ENCODE data around the gene ACR.
"Not testable (repeated sequence)": the region's sequence is repeated elsewhere in the genome, so short reads cannot be mapped to it uniquely, and the experiment has no call there.

Gene ACR

GRCh38 chr22:50733521-50734342 lies 4.3 kb upstream of the ACR start:
- no peak for DNase-seq

- no peak for DNase-seq
Measured at GRCh38 chr22:50734343-50734771, 3.6 kb upstream of the ACR start.

GRCh38 chr22:50734986-50735738 lies 2.8 kb upstream of the ACR start:
- no peak for DNase-seq

GRCh38 chr22:50735739-50736030 lies 2.3 kb upstream of the ACR start:
- DNase-seq: no peak

DNA sequence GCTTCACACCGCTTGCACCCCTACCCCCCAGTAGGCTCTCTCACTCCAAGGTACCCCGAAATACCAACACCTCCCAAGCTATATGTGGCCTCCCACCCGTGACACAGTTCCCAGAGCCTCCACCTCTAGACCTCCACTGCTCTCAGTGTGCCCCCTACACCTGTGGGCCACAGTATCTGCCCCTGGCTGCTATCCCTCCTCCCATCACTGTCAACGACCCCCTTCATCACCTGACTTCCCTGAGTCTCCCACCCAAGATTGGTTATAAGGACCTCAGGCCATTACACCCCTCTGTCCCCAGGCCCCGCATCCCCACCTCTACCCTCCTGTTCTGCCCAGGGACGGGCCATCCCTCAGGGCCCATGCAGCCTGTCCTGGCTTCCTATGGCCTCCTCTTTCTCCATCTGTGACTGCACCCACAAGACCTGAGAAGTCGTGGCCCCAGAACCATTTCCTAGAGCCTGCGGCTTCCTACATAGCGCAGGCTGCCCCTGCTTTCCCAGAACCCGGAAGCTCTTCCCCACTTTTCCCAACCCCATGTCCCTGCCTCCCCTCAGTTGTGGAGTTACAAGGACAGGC lies 734 bp downstream of the ACR start:
- no peak for DNase-seq

DNA sequence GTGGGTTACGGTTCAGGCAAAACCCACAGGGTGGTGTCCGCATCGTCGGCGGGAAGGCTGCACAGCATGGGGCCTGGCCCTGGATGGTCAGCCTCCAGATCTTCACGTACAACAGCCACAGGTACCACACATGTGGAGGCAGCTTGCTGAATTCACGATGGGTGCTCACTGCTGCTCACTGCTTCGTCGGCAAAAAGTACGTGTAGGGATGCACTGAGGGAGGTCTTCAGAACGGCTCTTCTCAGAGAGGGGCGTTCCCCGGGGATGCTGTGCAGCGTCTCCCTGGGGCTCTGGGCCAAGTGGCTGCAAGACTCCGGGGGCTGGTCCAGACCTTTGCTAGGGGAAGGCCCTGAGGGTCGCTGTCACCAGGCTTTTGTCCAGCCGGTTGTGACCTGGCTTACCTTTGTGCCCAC lies 1.3 kb downstream of the ACR start:
- no peak for DNase-seq

DNA sequence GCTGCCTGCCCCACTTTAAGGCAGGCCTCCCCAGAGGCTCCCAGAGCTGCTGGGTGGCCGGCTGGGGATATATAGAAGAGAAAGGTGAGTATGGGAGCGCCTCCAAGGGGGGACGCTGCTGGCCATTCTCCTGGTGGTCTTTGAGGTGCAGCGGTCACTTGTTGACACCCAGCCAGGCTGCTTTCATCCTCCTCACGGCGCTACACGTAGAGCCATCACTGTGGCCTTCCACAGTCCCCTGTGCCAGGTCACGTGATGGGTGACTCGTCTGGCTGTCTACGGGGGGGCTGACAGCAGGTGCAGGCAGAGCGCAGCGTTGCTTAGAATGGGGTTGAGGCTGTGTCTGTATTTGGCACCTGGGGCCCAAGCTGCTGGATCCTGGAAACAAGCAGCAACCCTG lies 1.9 kb downstream of the ACR start:
- DNase-seq: peak in 1 of 2 experiments; percentile 13

DNA sequence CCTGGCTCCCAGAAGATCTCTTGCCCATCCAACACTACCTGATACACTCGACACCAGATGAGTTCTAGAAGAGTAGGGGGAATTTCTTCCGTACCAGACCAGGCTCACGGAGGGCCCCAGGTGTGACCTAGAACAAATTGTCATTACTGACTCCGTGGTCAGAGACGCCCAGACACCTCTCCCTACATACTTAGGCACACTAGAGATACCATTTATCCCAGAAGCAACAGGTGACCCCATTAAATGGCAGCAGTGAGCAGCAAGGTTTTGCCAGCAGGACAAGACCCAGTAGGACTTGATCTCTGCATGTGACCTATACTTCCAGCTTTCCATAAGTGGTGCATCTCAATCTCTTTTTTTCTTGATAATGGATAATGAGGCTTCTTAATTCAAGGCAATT lies 2.7 kb downstream of the ACR start:
- not testable (repeated sequence) for DNase-seq

DNA sequence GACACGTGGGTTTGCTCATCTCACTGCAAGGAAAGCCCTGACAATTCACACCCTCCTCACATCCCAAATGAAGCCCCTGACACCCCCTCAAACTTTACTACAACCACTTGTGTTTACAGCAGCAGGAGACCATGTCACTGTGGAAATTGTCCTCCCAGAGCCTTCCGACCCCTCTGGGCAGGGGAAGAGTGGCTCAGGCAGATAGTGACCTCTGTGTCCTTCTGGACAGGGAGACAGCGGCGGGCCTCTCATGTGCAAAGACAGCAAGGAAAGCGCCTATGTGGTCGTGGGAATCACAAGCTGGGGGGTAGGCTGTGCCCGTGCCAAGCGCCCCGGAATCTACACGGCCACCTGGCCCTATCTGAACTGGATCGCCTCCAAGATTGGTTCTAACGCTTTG lies 6.4 kb downstream of the ACR start:
- DNase-seq: not testable (repeated sequence)

DNA sequence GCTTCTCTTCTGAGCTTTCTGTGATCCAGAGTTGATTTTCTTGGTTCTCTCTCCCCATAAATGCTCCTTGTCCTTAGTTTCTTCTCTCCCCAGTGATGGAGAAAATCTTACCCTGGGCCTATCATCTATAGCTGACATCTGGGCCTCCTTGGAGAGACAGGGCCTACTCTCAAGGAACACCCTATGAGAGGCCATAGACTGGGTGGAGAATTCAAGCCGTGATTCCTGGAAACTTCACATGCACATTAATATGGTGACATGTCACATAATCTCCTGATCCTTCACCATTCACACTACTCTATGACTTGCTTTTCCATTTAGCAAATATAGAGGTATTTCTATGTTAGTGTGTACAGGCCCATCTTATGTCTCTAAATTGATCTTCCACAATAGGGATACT lies 9.5 kb downstream of the ACR start:
- DNase-seq: not testable (repeated sequence)

- not testable (repeated sequence) for DNase-seq
Measured at GRCh38 chr22:50748630-50749029, 10.6 kb downstream of the ACR start.

GRCh38 chr22:50749302-50750074 lies 11.5 kb downstream of the ACR start:
- not testable (repeated sequence) for DNase-seq

GRCh38 chr22:50755251-50755650 lies 17.2 kb downstream of the ACR start:
- not testable (repeated sequence) for DNase-seq

DNA sequence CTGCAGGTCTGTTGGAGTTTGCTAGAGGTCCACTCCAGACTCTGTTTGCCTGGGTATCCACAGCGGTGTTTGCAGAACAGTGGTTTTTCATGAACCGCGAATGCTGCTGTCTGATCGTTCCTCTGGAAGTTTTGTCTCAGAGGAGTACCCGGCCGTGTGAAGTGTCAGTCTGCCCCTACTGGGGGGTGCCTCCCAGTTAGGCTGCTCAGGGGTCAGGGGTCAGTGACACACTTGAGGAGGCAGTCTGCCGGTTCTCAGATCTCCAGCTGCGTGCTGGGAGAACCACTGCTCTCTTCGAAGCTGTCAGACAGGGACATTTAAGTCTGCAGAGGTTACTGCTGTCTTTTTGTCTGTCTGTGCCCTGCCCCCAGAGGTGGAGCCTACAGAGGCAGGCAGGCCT lies 18.4 kb downstream of the ACR start:
- DNase-seq: not testable (repeated sequence)

- DNase-seq: peak in 1 of 2 experiments; percentile 36
Measured at GRCh38 chr22:50756949-50757491, 19.0 kb downstream of the ACR start.

- DNase-seq: not testable (repeated sequence)
Measured at GRCh38 chr22:50759597-50760341, 21.8 kb downstream of the ACR start.

- DNase-seq: not testable (repeated sequence)
Measured at GRCh38 chr22:50761829-50762228, 23.8 kb downstream of the ACR start.

DNA sequence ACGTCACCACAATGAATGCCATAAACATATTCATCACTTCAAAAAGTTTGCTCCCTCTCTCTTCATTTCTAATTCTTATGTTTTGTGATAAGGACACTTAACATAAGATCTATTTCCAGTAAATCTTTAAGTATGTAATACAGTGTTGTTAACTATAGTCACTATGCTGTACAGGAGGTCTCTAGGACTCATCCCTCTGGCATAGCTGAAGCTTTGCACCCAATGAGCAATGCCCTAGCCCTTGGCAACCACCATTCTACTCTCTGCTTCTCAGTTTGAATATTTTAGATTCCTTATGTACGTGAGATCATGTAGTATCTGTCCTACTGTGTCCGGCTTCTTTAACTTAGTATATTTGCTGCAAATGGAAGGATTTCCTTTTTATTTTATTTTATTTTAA lies 26.3 kb downstream of the ACR start:
- not testable (repeated sequence) for DNase-seq

GRCh38 chr22:50775132-50775531 lies 37.1 kb downstream of the ACR start:
- DNase-seq: peak; percentile 3 to 4

DNA sequence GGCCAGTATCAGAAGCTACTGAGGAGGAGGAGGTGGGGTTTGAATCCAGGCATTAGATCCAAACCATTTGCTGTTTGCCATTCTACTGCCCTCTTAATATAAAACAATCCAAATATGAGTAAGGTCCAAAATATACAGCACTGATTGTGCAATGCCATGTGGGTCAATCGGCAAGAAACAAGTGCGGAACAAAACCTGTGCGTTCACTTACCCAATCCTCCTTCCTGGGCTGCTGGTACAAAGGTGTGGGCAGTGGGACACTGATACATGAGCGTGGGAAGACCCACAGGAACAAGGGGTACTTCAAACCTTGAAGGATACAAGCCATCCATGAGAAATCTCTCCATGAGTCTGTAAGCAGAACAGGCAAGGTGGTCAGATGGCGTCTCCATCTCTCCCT lies 39.6 kb downstream of the ACR start:
- DNase-seq: not testable (repeated sequence)

- DNase-seq: not testable (repeated sequence)
Measured at GRCh38 chr22:50780244-50780643, 42.2 kb downstream of the ACR start.

DNA sequence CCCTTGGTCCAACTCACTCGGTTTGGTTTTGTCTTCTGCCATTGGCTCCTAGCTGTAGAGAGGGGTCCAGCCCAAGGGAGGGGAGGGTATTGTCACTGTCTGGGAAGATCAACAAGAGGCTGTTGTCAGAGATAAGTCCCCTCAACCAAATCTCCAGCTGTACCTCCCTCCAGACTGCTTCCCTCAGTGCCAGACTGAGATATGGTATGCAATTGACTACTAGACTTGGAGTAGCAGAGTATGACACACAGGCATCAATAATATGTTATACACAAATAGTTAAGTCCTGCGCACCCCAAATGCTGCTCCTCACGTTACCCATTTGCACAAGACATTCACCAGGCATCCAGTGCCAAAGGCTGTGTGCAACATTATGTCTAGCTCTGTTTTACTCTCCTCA lies 44.2 kb downstream of the ACR start:
- not testable (repeated sequence) for DNase-seq

Data from NCI-H2081 (cell line).